GM15510 (cell line): ENCODE data around the gene RPS6KA4.

ENCODE experiments used
- POLR2A ChIP-seq: IDR thresholded peaks from 3 replicates; pipeline ENCODE4 v1.6.1; 2011; ENCODE audit warnings: borderline replicate concordance; ENCODE audit not compliant: insufficient read length; ENCODE audit errors: extremely low read depth

RPS6KA4 gene

DNA sequence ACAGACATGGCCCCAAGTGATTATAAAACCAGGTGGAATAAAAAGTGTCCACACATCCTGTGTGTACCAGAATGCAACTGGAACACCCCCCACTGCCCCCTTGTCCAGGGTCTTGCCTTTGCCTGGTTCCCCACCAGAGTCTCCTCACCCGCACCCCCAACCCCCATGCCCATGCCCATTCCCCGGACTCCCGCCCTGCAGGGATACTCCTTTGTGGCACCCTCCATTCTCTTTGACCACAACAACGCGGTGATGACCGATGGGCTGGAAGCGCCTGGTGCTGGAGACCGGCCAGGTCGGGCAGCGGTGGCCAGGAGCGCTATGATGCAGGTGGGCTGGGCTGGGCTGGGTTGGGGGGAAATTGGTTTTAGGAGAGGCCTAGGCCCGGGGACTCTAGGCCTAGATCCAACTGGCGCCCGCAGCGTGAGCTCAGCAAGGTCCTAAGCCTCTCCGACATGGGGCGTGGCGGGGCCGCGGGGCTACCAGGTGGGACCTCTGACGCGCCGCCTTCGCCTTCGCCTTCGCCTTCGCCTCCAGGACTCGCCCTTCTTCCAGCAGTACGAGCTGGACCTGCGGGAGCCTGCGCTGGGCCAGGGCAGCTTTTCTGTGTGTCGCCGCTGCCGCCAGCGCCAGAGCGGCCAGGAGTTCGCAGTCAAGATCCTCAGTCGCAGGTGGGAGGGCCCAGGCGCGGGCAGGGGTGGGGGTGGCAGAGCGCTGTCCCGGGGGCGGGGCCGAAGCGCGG is 9.1 kb downstream of the RPS6KA4 start:
- no peak for TF ChIP-seq POLR2A

DNA sequence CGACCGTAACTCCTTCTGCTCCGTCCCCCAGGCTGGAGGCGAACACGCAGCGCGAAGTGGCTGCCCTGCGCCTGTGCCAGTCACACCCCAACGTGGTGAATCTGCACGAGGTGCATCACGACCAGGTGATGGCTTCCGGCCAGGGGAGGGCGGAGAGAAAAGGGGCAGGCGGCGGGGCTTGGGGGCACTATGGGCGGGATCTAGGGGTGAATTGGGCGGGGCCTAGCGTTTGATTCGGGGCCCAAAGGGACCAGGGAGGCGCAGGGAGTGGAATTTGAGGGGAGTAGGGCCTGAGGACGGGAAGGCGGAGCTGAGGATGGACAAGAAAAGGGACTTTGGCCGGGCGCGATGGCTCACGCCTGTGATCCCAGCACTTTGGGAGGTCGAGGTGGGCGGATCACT is 9.7 kb downstream of the RPS6KA4 start:
- no peak for TF ChIP-seq POLR2A

DNA sequence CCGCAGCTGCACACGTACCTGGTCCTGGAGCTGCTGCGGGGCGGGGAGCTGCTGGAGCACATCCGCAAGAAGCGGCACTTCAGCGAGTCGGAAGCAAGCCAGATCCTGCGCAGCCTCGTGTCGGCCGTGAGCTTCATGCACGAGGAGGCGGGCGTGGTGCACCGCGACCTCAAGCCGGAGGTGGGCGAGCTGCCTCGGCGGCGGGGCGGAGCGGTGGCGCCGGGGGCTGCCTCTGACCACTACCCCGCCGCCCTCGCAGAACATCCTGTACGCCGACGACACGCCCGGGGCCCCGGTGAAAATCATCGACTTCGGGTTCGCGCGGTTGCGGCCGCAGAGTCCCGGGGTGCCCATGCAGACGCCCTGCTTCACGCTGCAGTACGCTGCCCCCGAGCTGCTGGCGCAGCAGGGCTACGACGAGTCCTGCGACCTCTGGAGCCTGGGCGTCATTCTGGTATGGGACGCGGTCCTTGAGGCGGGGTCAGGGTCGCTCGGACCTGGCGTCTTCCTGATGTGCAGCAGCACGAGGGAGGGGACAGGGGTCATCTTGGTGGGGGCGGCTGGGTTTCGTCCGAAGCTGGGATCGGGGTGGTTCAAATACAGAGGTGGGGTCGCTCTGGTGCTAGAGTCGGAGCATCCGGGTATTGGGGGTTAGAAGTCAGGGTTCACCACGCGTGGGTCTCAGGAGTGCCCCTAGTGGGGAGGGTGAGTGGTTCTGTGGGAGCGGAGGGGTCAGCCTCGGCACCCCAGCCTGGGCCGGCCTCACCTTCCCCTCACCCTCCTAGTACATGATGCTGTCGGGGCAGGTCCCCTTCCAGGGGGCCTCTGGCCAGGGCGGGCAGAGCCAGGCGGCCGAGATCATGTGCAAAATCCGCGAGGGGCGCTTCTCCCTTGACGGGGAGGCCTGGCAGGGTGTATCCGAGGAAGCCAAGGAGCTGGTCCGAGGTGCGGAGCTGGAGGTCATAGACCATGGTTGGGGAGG is 10.8 kb downstream of the RPS6KA4 start:
- no peak for TF ChIP-seq POLR2A

DNA sequence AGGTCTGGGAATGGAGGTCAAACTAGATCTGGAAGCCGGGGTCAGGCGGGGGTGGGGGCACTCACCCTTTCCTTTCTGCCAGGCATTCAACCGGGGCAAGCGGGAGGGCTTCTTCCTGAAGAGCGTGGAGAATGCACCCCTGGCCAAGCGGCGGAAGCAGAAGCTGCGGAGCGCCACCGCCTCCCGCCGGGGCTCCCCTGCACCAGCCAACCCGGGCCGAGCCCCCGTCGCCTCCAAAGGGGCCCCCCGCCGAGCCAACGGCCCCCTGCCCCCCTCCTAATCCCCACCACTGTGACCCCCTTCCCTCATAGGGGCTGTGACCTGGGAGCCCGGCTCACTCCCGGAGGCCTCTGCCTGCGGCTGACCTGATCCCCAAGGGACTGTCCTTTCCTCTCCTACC is 12.2 kb downstream of the RPS6KA4 start:
- TF ChIP-seq POLR2A = no peak

DNA sequence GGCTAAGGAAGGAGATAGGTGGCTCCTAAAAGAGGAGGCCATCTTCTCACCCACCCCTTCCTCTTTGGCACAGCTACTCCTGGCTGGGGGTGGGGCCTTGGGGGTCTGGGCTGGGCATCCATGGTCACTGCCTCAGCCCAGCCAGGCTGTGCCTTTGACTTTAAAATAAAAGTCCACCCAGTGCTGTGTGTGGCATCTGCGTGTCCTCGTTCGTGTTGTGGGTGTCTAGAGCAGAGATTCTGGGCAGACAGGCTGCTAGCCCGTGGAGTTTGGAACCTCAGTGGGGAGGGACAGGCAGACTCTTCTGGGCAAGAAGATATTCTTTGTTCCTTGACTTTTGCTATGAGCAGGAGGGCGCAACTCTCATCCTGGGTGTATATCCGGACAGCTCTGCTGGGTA is 13.1 kb downstream of the RPS6KA4 start:
- TF ChIP-seq POLR2A = no peak

DNA sequence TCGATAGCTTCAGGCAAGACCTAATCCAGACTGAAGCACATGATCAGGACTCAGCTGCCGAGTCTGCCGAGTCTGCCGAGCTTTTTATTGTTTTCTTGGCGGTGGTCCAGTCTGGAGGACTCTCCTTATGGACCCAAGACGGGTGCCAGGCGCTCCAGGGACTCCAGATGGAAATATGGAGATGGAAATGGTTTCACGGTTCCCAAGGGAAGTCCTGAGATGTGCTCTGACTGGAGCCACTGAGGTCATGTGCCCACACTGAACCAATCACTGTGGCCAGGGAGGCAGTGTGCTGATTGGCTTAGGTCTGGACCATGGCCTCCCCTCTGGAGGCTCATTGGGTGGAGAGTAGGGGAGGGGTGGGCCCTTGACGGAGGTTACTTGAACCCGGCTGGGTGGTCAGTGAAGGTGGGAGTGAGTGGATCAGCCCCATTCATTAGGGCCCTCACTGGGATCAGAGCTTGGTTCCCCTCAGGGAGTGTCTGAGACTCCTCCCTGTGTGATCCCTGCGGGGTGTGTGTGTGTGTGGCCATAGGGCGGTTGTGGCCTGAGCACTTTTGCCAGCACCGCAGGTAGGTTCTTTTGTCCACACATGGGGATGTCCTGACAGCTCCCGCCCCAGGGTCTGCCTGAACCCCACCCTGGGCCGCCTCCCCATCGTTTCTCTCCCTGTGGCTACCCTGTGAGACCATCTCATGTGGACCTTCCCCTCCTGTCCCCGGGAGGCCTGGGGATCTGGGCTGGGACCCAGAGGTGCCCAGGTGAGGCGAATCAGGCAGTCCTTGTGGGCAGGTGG is 14.0 kb downstream of the RPS6KA4 start:
- TF ChIP-seq POLR2A = no peak

DNA sequence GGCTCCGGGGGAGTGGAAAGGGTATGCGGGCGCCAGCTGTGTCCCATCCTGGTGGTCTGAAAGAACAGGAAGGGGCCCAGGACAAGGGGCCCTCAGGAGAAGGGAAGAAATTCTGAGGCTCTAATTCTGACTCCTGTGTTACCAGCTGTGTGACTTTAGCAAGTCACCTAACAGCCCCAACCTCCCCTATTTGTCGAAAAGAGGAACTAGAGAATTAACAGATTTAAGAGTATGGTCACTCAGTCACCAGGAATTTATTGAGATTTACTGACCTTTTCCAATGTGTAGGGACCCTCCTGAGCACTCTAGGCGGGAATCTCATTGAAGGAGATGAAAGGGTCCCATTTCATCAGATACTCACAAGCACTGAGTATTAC is 14.6 kb downstream of the RPS6KA4 start:
- TF ChIP-seq POLR2A = no peak

DNA sequence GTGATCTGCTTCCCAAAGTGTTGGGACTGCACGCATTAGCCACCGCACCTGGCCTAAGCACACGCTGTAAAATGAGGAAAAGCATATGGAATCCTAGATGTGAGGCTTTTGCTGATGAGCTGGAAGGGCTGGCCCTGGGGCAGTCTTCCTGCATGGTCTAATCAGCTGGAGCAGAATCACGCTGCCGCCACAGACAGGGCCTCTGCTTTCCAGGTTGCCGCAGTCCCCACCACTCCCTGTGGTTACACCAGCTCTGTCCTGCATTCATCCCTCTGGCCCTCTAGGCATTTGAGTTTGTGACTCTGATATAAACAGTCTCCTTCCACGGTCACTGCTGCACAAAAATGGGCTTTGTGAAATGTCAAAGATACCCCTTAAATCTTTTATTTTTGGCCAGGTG is 17.1 kb downstream of the RPS6KA4 start:
- TF ChIP-seq POLR2A = no peak

DNA sequence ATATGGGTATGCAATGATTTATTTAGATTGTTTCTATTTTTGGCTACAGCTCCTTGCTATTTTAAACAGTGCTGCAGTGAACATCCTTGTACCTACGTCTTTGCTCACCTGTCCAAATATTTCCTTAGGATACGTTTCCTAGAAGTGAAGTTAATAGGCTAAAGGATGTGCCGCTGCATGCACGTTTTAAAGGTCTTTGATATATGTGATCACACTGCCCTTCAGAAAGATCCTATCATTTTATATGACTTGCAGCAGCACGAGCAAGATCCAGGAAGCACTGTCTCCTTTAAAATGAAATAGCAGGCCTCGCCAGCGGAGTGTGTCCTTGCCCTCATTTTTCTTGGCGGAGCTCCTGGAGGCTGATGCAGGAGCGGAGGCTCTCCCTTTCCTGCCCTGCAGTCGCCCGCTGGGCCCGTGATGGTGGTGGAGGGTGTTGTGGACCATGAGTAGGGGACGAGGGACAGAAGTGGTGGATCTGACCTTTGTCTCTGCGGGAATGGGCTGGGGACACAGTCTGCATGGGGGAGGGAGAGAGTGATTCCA is 19.4 kb downstream of the RPS6KA4 start:
- no peak for TF ChIP-seq POLR2A

DNA sequence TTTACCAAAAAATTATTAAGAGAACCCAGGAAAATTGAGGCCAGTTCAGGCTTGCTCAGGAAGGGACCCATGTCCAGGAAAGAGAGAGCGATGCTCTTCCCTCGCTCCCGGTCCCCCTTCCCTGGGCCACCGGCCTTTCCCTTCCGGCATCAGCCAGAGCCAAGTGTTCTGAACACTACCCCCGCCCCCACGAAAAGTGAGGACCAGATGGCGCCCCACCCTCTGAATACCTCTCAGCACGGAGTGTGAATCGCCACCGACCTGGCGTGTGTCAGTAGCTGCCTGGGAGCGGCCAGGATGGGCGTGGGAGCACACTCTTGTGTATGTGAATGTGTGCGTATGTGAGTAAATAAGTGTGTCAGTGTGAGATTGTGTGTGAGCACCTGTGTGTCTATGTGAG is 20.2 kb downstream of the RPS6KA4 start:
- TF ChIP-seq POLR2A = no peak

DNA sequence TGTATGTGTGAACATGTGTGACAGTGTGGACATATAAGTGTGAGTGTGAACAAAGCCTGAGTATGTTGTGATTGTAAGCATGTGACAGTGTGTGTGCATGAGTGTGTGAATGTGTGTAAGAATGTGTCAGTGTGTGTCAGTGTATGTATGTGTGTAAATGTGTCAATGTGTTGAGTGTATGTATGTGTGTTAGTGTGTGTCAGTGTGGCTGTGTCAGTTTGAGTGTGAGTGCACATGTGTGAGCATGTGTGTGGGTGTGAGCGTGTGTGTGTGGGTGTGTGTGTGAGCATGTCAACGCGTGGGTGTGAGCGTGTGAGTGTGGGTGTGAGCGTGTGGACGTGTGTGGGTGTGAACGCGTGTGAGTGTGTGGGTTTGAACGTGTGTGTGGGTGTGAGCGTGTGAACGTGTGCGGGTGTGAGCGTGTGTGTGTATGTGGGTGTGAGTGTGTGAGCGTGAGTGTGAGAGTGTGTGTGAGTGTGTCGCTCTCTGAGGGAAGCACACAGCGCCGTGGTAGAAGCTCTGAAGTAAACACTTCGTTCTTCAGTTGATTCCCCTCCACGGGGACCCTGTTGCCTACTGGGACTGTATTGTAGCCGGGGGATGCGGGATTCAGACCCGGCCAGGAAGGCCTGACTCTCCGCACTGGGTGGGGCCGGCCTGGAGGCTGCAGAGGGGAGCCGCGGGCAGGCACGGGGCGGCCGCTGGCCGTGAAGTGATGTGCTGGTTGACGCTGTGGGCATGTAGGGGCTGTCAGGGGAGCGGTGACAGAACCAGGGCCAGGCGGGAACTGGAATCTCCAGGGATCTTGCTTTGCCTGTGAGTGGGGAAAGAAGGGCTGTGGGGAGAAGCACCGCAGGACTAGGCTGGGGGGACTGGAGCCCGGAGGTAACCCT is 21.1 kb downstream of the RPS6KA4 start:
- no peak for TF ChIP-seq POLR2A

DNA sequence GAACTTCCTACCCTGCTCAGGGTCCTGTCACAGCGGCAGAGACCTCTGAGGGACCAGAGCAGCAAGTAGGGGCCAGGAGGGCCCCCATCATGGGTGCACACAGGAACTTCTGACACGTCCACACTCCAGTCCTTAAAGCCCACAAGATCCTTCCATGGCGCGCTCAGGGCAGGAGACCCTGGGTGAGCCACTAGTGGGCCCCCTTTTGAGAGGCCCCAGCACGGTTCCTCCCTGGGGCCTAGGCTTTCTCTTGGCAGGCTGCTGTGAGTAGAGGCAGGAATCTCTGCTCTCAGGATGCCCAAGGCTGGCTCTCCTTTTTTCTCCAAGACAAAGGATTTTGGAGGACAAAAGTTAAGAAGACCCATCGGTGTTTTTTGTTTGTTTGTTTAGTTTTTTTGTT is 22.4 kb downstream of the RPS6KA4 start:
- TF ChIP-seq POLR2A = no peak

DNA sequence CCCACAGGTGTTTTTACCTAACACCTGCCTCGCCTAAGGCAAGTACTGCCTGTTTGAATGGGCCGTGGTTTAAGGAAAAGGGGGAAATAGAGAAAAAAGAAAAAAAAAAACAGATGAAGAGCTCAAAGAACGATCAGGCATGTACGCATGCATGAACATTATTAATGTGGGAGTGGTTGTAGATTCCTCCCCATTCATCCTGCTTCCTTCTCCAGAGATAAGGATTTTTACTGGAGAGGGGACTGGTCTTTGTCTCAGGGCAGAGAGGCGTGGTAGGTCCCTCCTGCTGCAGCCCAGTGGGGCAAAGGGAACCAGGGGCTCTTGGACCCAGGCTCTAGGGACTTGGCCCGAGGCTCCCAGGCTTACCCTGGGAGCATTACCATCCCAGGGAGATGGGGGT is 23.1 kb downstream of the RPS6KA4 start:
- TF ChIP-seq POLR2A = no peak

DNA sequence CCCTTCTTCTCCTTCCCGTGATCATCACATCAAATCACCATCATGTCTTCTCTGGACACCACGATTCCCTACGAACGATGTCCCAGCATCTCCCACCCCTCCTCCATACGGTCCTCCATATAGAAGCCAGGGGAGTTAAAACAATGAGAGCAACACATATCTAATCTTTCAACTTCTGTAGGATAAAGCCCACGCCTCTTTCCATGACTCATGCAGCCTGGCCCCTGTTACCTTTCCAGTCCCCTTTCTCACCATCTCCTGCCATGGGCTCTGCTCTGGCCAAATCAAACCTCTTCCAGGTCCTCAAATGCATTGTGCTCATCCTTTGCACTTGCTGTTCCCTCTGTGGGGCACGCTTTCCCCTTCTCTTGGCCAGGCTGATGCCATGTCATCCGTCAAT is 23.6 kb downstream of the RPS6KA4 start:
- no peak for TF ChIP-seq POLR2A
